NCI-H748 (cell line): ENCODE data around the gene PRKCQ.
"Not testable (repeated sequence)": the region's sequence is repeated elsewhere in the genome, so short reads cannot be mapped to it uniquely, and the experiment has no call there.

ENCODE experiments used
- DNase-seq: peaks from one replicate; lab custom pipeline; 2025; ENCODE audit not compliant: unreplicated experiment; lab: John Stamatoyannopoulos, UW

The PRKCQ gene

GRCh38 chr10:6494442-6494819 is 85.6 kb downstream of the PRKCQ start:
- DNase-seq: no peak

- DNase-seq: no peak
Observed at GRCh38 chr10:6493521-6494441, 86.3 kb downstream of the PRKCQ start.

DNA sequence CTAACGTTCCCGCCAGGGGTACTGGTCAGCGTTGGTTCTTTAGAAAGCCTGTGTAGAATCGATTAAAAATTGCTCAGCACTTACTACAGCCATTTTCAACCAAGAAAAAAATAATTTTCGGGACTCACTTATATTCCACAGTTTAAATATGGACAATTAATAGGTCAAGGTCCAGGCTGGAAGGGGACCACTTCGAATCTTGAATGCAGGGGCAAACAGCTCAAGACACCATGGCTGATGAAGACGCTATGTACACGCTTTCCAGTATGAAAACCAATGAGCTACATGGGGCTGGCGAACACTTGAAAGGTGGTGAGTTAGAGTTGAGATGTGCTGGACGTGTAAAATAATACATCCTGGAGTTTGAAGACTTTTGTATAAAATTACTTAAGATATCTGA is 87.2 kb downstream of the PRKCQ start:
- no peak for DNase-seq

DNA sequence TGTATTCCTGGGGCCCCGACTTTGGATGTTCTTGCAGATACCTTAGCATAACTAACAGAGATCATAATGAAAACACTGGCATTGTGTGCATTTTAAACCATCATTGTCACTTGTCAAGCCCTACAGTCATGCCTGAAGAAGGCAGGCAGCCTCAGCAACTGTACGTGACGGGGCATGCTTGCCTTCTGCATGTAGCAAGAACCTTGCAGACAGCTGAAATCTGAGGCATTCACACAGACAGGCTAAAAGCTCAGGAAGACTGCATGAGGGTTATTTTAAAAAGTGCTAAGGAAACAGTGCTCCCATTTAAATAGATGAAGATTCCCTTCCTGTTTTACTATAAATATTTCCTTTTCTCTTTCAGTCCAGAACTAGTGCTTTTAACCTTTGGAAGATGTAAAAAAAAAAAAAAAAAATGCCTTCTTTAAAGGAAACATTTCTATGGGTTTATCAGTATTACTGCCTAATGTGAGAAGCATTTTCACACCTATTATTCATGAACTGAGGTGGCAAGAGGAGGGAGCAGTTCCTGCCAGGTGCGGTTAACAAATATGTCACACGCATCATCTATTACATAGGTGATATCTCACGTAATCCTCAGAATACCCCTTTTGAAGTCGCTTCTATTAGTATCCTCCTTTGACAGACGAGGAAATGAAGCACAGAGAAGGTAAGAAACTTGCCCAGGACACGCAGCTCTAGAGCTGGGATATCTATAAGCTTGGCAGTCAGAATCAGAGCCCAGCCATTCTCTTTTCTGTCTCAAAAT is 88.1 kb downstream of the PRKCQ start:
- no peak for DNase-seq

DNA sequence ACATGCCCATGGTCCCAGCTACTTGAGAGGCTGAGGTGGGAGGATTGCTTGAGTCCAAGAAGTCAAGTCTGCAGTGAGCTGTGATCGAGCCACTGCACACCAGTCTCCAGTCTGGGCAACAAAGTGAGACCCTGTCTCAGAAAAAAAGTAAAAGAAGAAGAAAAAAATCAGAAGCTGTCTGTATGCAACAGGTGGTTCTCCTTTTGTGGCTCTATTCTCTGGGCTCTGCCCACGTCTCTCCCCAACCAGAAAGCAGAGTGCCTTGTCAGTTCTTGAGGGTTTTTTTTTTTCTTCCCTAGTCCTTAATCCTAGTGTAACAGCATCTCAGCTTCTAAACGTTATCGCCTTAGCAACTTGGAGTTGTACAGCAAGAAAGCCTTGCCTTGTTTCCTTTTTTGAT is 89.5 kb downstream of the PRKCQ start:
- no peak for DNase-seq

- DNase-seq: no peak
Observed at GRCh38 chr10:6487920-6488319, 92.2 kb downstream of the PRKCQ start.

- no peak for DNase-seq
Observed at GRCh38 chr10:6486309-6486708, 93.8 kb downstream of the PRKCQ start.

DNA sequence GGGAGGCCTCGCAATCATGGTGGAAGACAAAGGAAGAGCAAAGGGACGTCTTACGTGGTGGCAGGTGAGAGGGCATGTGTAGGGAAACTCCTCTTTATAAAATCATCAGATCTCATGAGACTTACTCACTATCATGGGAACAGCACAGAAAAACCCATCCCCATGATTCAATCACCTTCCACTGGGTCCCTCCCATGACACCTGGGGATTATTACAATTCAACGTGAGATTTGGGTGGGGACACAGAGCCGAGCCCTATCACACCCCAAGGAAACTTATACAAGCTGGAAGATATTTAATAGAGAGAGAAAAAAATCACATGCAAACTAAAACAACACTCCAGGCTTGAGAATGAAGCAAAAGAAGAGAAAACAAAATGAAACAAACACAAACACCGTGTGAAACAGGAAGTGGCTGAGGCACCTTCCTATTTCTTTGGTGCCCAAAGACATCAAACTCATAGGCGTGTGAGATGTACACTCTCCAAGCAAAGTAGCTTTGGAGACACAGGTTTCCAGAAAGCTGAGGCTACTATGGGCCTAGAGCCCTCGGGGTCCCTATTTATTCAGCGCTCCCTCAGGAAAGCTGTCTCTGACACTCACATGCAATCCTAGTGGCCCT is 97.2 kb downstream of the PRKCQ start:
- DNase-seq: no peak

- DNase-seq: no peak
Observed at GRCh38 chr10:6478722-6479121, 101.4 kb downstream of the PRKCQ start.

GRCh38 chr10:6476989-6477388 is 103.1 kb downstream of the PRKCQ start:
- no peak for DNase-seq

DNA sequence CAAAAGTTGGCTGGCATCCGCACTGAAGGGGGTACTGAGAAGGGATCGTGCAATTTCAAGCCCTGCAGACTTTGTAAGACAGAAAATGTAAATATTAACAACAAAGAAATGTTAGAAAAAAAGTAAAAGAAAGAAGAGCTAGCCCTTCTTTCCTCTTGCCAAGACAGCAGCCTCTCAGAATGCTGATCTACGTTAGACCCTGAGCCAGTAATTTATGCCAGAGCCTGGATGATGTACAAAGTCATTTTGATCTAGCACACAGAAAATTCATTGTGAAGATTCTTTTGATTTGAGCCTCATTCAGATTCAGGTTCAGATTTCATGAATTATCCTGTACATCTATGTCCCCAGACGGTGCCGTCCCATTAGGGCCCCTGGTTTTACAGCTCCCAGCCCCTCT is 105.2 kb downstream of the PRKCQ start:
- DNase-seq: no peak

DNA sequence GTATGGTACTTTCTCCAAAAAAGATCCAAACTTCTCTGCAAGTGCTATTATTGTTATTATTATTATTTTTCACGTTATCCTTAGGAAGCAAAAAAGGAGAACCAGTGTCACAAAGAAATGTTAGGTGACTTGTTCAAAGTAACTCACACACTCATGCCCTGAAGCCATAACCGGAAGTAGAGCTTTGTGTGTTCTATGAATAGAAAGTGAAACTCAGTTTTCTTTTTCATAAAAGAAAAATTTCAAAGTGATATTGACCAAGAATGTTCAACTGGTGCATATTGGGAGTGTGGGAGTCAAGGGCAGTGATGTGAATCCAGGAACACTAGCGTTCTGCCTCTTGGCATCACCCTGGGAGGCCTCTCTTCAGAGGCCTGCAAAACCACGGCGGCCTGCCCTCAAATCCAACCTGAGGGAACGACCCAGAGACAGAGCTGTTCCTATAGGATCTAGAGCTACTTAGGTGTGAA is 106.1 kb downstream of the PRKCQ start:
- DNase-seq: no peak

DNA sequence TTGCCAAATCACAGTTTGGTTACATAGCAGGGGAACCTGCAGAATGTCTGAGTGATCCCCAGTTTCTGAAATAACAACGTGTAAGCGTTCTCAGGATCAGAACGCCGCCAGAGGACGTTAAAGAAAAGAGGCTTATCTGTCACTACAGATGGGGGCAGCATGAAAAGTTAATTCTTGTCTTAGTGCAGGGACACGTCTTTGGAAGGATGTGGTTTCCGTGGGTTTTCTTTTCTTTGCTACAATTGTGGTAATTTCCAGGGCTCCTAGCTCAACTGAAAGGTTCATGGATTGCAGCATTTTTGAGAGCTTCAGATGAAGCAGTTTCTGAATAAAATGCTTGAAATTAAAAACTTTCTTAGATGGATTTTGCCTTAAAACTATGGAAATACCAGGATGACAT is 106.6 kb downstream of the PRKCQ start:
- no peak for DNase-seq

GRCh38 chr10:6472710-6473005 is 107.4 kb downstream of the PRKCQ start:
- DNase-seq: not testable (repeated sequence)

DNA sequence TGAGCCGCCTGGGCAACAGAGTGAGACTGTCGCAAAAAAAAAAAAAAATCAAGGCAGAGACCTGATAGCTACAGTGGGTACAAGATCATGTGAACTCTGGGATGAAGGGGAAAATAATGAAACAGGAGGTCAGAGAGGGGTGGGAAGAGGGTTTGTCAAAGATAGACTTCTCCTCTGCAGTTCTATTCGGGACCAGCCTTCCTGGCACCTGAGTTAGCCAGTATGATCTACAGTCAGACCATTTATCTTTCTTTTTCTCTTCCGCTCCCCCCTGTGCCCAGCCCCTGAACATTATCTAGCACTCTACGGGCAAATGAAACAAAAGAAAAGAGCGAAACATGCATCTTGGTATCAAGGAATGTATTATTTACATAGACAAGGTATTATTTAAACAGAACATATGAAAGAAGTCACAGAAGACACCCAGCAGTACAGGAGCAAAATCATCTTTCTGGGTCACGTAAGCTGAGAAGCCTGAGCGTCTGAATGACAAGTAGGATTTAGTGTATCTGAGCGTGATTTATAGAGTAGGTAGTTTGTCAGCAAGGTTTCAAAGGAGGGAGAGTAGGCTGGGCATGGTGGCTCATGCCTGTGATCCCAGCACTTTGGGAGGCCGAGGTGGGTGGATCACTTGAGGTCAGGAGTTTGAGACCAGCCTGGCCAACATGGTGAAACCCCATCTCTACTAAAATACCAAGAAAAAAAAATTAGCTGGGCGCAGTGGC is 109.0 kb downstream of the PRKCQ start:
- DNase-seq: no peak

GRCh38 chr10:6469661-6470060 is 110.4 kb downstream of the PRKCQ start:
- no peak for DNase-seq

DNA sequence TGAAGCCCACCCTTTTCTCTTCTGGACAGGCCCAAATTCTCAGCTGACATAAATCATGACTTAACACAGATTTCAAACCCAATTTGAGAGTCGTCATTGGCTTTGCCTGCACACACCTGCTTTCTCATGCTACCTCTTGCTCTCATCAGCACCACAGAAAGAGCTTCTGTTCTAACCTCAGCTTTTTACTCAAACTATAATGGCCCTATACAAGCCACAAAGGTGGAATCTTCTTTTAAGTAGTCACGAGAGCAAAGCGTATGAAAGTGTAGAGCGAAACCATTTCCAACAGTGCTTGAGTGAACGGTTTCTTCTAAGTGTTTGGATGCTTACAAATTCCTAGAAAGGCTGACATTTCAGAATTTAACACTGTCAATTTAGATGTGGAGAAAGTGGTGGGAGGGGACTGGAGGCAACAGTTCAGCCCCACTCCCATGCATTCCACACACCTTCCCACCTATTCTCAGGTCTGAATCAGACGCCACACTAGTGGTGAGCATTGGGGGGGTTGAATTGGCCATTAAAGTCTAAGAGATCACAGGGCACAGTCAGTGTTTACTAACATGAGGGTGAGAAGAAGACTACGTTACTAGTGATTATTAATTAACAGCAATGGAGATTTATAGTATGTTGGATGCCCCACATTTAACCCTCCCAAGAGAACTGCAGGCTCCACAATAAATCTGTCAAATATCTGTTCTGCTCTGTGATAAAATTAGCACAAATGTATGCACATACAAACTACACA is 114.0 kb downstream of the PRKCQ start:
- DNase-seq: no peak

- no peak for DNase-seq
Observed at GRCh38 chr10:6465437-6465836, 114.6 kb downstream of the PRKCQ start.

DNA sequence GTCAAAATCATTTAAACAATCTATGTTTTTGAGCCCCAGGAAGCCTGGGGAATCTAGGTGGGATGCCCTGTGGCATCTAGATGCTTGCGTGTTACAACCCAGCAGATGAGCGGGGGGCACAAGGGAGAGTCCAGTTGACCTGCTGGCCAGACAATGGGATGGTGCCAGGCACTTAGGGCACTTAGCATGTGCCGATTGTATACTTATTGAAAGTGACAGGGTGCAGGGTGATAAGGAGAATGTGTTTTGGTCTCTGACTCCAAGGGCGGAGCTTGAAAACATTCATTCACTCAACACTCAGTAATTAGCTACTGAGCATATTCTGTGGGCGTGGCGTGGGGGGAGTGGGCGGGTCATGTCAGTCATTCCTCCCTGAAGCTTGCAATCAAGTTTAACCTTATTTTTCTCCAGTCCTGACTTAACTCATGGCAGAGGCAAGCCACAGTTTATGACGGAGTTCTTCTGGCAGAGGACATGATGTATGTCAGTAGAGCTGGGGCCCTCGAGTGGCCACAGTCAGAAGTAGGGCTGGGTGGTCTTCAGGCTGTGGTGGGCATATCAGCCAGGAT is 115.1 kb downstream of the PRKCQ start:
- no peak for DNase-seq

- DNase-seq: no peak
Observed at GRCh38 chr10:6463366-6463765, 116.7 kb downstream of the PRKCQ start.
